K562 (cell line): Measurements from ENCODE around the gene DAGLA. TPM values are rescaled to one million over a fixed set of nuclear protein-coding genes. Genes with fewer than 3 reads are reported as not detected.

Experiments used
- ARHGAP35 ChIP-seq: fragments of 450-650 bp; IDR thresholded peaks from 2 replicates; pipeline ENCODE4 v1.6.1; 2018; ENCODE audit not compliant: partially characterized antibody
- ATF6 ChIP-seq: sonication (generic); formaldehyde crosslinking; IDR thresholded peaks from 2 replicates; pipeline ENCODE4 v1.4.0; 2020; ENCODE audit warnings: mild to moderate bottlenecking, missing genetic modification reagents
- CBFA2T2 ChIP-seq: fragments of 450-650 bp; conservative IDR thresholded peaks from 2 replicates; pipeline ENCODE4 v1.6.1; 2017; ENCODE audit warnings: mild to moderate bottlenecking
- CEBPG ChIP-seq, 3 experiments: fragments of 200-800 bp in 1 of 3; sonication (Bioruptor generic) in 1 of 3; sonication (generic) in 1 of 3; formaldehyde crosslinking in 1 of 3; IDR thresholded peaks in 2 of 3; conservative IDR thresholded peaks in 1 of 3; 2 replicates each; pipeline versions ENCODE4 v1.6.1 to v1.8.0; 2016 to 2022; ENCODE audit warnings: missing compliant biosample characterization in 2 of 3, missing genetic modification characterization in 2 of 3, mild to moderate bottlenecking in 1 of 3, missing genetic modification reagents in 1 of 3
- CHD1 ChIP-seq: fragments of 200-600 bp; sonication (generic); IDR thresholded peaks from one replicate; pipeline ENCODE4 v1.6.1; 2012; ENCODE audit warnings: mild to moderate bottlenecking, moderate library complexity, low read length, inconsistent platforms
- FOXJ3 ChIP-seq: sonication (generic); formaldehyde crosslinking; IDR thresholded peaks from 2 replicates; pipeline ENCODE4 v1.4.0; 2020; ENCODE audit warnings: mild to moderate bottlenecking, missing genetic modification reagents
- JUNB ChIP-seq: fragments of 450-650 bp; formaldehyde crosslinking; conservative IDR thresholded peaks from 2 replicates; pipeline ENCODE4 v1.4.0; 2020; ENCODE audit warnings: mild to moderate bottlenecking
- MECOM ChIP-seq: fragments of 250-450 bp; sonication (Bioruptor Pico); IDR thresholded peaks from 2 replicates; pipeline ENCODE4 v1.8.0; 2022; ENCODE audit warnings: inconsistent platforms
- MITF ChIP-seq: IDR thresholded peaks from 2 replicates; pipeline ENCODE4 v1.6.1; 2014; ENCODE audit warnings: antibody characterized with exemption
- NFIC ChIP-seq: fragments of 450-650 bp; IDR thresholded peaks from 2 replicates; pipeline ENCODE4 v1.6.1; 2017; ENCODE audit warnings: mild to moderate bottlenecking, inconsistent platforms
- PRMT5 ChIP-seq: sonication (generic); formaldehyde crosslinking; IDR thresholded peaks from 2 replicates; pipeline ENCODE4 v1.5.0; 2020; ENCODE audit warnings: missing genetic modification reagents
- RBM15 ChIP-seq: fragments of 200-400 bp; formaldehyde crosslinking; IDR thresholded peaks from 2 replicates; pipeline ENCODE4 v1.6.1; 2018; ENCODE audit warnings: mild to moderate bottlenecking, low read length, moderate library complexity; ENCODE audit not compliant: insufficient read depth
- SRF ChIP-seq, 2 experiments: fragments of 250-450, 450-650 bp in 1 of 2; sonication (Bioruptor Pico) in 1 of 2; sonication (generic) in 1 of 2; formaldehyde crosslinking; IDR thresholded peaks; 2 replicates each; pipeline versions ENCODE4 v1.5.0 to v1.5.1; 2020 to 2022; ENCODE audit warnings: mild to moderate bottlenecking in 1 of 2, missing genetic modification reagents in 1 of 2
- TCF7 ChIP-seq: sonication (generic); IDR thresholded peaks from 2 replicates; pipeline ENCODE4 v1.6.1; 2016; ENCODE audit warnings: antibody characterized with exemption, borderline replicate concordance
- TRIM25 ChIP-seq: fragments of 450-650 bp; IDR thresholded peaks from 2 replicates; pipeline ENCODE4 v1.7.0; 2016; ENCODE audit warnings: borderline replicate concordance
- YBX1 ChIP-seq: fragments of 450-650 bp; IDR thresholded peaks from 2 replicates; pipeline ENCODE4 v1.7.1; 2016; ENCODE audit warnings: mild to moderate bottlenecking
- ZMIZ1 ChIP-seq, 2 experiments: fragments of 150-350 bp in 1 of 2; IDR thresholded peaks; 2 replicates each; pipeline ENCODE4 v1.6.1; 2012 to 2016; ENCODE audit warnings: low read depth in 2 of 2, low read length in 2 of 2, mild to moderate bottlenecking in 1 of 2, moderate library complexity in 1 of 2
- ZSCAN29 ChIP-seq: fragments of 450-650 bp; IDR thresholded peaks from 2 replicates; pipeline ENCODE4 v1.6.1; 2017
- polyA plus RNA-seq, 8 experiments: library from polyadenylated mRNA; depleted of rRNA in 4 of 8; stranded (reverse) in 5 of 8; unstranded in 3 of 8; fragments of >200 nt; fragmentation: Nextera tagmentation in 2 of 8; fragmentation: Illumina TruSeq in 1 of 8; extraction: Ambion mirVana in 2 of 8; extraction: Trizol in 1 of 8; gene quantifications; 2 replicates each; pipeline versions ENCODE4 v1.2.1 to v1.2.3, GENCODE V29; 2011 to 2014; ENCODE audit warnings: inconsistent platforms in 1 of 8, missing spikeins in 1 of 8
- total RNA-seq, 7 experiments: library from RNA; depleted of rRNA in 6 of 7; stranded (reverse); fragments of >200 nt in 6 of 7; fragmentation: Illumina TruSeq in 2 of 7; extraction: Trizol in 2 of 7; gene quantifications; 2 replicates each; pipeline versions ENCODE4 v1.2.1 to v1.2.3, GENCODE V29; 2011 to 2021; ENCODE audit warnings: low replicate concordance in 1 of 7

DAGLA gene
- total and polyA plus RNA-seq, 9 of the 15 experiments (the other 6 are each of a cell fraction or from before 2014, with no cell fraction given): 0.03 to 0.16 (median 0.04) TPM; not detected in 4

- TF ChIP-seq ATF6 (CRISPR knock-in tag): no peak
- no peak for TF ChIP-seq CHD1
- no peak for TF ChIP-seq TRIM25
- no peak for TF ChIP-seq JUNB
- no peak for TF ChIP-seq CEBPG (CRISPR knock-in tag; IDR thresholded peaks at IDR 0.05)
- TF ChIP-seq CEBPG (tag; conservative IDR thresholded peaks at IDR 0.05 in 1 of 2, IDR thresholded peaks at IDR 0.05 in 1 of 2): no peak
- no peak for TF ChIP-seq PRMT5 (CRISPR knock-in tag)
- TF ChIP-seq SRF (CRISPR knock-in tag; IDR thresholded peaks at IDR 0.05): no peak
- TF ChIP-seq CBFA2T2: no peak
- TF ChIP-seq FOXJ3: no peak
- TF ChIP-seq TCF7: no peak
- no peak for TF ChIP-seq MECOM
- TF ChIP-seq ZMIZ1 (IDR thresholded peaks at IDR 0.05; ENCODE audit: low read depth in 2 of 2, low read length in 2 of 2): no peak
- no peak for TF ChIP-seq RBM15
- no peak for TF ChIP-seq NFIC
- no peak for TF ChIP-seq YBX1
- TF ChIP-seq ARHGAP35: peak; percentile 84
- no peak for TF ChIP-seq MITF
- TF ChIP-seq ZSCAN29: no peak
These were observed at the start of gene DAGLA (continued) for GRCh38 chr11:61679893-61680621.
